K562 (cell line): Measurements from ENCODE around the gene IL10. TPM values are rescaled to one million over a fixed set of nuclear protein-coding genes. Genes with fewer than 3 reads are reported as not detected.
A peak's percentile ranks its signal among the peaks of the same experiment; 100 is the strongest.

Source experiments
- C11orf30 ChIP-seq: fragments of 450-650 bp; IDR thresholded peaks from 2 replicates; pipeline ENCODE4 v1.6.1; 2016; ENCODE audit warnings: low read depth, mild to moderate bottlenecking
- CBFA2T2 ChIP-seq: fragments of 450-650 bp; conservative IDR thresholded peaks from 2 replicates; pipeline ENCODE4 v1.6.1; 2017; ENCODE audit warnings: mild to moderate bottlenecking
- EP300 ChIP-seq: IDR thresholded peaks from 2 replicates; pipeline ENCODE4 v1.6.1; 2012; ENCODE audit warnings: low read length, improper control_type of control experiment
- GATAD2A ChIP-seq: fragments of 450-650 bp; IDR thresholded peaks from 2 replicates; pipeline ENCODE4 v1.6.1; 2017
- HDAC3 ChIP-seq: fragments of 450-650 bp; IDR thresholded peaks from 2 replicates; pipeline ENCODE4 v1.6.1; 2018; ENCODE audit warnings: borderline replicate concordance, mild to moderate bottlenecking, moderate library complexity; ENCODE audit not compliant: partially characterized antibody
- KDM2B ChIP-seq: fragments of 250-450 bp; sonication (Bioruptor Pico); IDR thresholded peaks from 2 replicates; pipeline ENCODE4 v1.8.0; 2021; ENCODE audit warnings: mild to moderate bottlenecking, moderate library complexity
- KHSRP ChIP-seq: fragments of 450-650 bp; IDR thresholded peaks from 2 replicates; pipeline ENCODE4 v1.6.1; 2017
- MAFF ChIP-seq: IDR thresholded peaks from 2 replicates; pipeline ENCODE4 v1.6.1; 2012; ENCODE audit warnings: low read length, improper control_type of control experiment
- NFATC3 ChIP-seq: fragments of 450-650 bp; IDR thresholded peaks from 2 replicates; pipeline ENCODE4 v1.6.1; 2017; ENCODE audit warnings: mild to moderate bottlenecking
- NR1H2 ChIP-seq: sonication (generic); formaldehyde crosslinking; IDR thresholded peaks from 2 replicates; pipeline ENCODE4 v1.4.0; 2020; ENCODE audit warnings: mild to moderate bottlenecking, missing genetic modification reagents
- RCOR1 ChIP-seq, 2 experiments: IDR thresholded peaks; 2 replicates each; pipeline ENCODE4 v1.6.1; 2012; ENCODE audit warnings: low read depth in 2 of 2, low read length in 2 of 2, borderline replicate concordance in 1 of 2, improper control_type of control experiment in 1 of 2
- SP1 ChIP-seq: sonication (generic); formaldehyde crosslinking; IDR thresholded peaks from 2 replicates; pipeline ENCODE4 v1.8.1; 2022; ENCODE audit warnings: mild to moderate bottlenecking, missing genetic modification reagents
- STAT5A ChIP-seq: IDR thresholded peaks from 2 replicates; pipeline ENCODE4 v1.6.1; 2012; ENCODE audit warnings: low read length, inconsistent platforms, borderline replicate concordance
- STAT6 ChIP-seq: sonication (generic); formaldehyde crosslinking; IDR thresholded peaks from 2 replicates; pipeline ENCODE4 v1.8.1; 2023; ENCODE audit warnings: mild to moderate bottlenecking, missing genetic modification reagents
- TBP ChIP-seq: optimal IDR thresholded peaks from 2 replicates; pipeline ENCODE3; 2011; ENCODE audit warnings: low read depth, low read length, improper control_type of control experiment
- TCF7L2 ChIP-seq: fragments of 150-350 bp; IDR thresholded peaks from 2 replicates; pipeline ENCODE4 v1.6.1; 2016; ENCODE audit warnings: low read depth, mild to moderate bottlenecking, low read length, moderate library complexity
- ZKSCAN3 ChIP-seq: fragments of 250-450 bp; sonication (Bioruptor Pico); IDR thresholded peaks from 2 replicates; pipeline ENCODE4 v1.4.0; 2020
- ZNF212 ChIP-seq: fragments of 450-650 bp; formaldehyde crosslinking; IDR thresholded peaks from 2 replicates; pipeline ENCODE4 v1.4.0; 2020; ENCODE audit warnings: mild to moderate bottlenecking
- ZNF224 ChIP-seq: sonication (generic); formaldehyde crosslinking; IDR thresholded peaks from 2 replicates; pipeline ENCODE4 v1.8.0; 2022; ENCODE audit warnings: mild to moderate bottlenecking, missing genetic modification reagents
- ZNF436 ChIP-seq: fragments of 250-450, 450-650 bp; sonication (Bioruptor Pico); formaldehyde crosslinking; IDR thresholded peaks from 2 replicates; pipeline ENCODE4 v1.7.0; 2020; ENCODE audit warnings: mild to moderate bottlenecking
- ZNF445 ChIP-seq: fragments of 250-450 bp; sonication (Bioruptor Pico); IDR thresholded peaks from 2 replicates; pipeline ENCODE4 v1.4.0; 2020; ENCODE audit warnings: low read depth, mild to moderate bottlenecking, moderate library complexity
- ZNF696 ChIP-seq: fragments of 250-450 bp; sonication (Bioruptor Pico); conservative IDR thresholded peaks from 2 replicates; pipeline ENCODE4 v1.4.0; 2020; ENCODE audit warnings: mild to moderate bottlenecking, moderate library complexity
- polyA plus RNA-seq, 8 experiments: library from polyadenylated mRNA; depleted of rRNA in 4 of 8; stranded (reverse) in 5 of 8; unstranded in 3 of 8; fragments of >200 nt; fragmentation: Nextera tagmentation in 2 of 8; fragmentation: Illumina TruSeq in 1 of 8; extraction: Ambion mirVana in 2 of 8; extraction: Trizol in 1 of 8; gene quantifications; 2 replicates each; pipeline versions ENCODE4 v1.2.1 to v1.2.3, GENCODE V29; 2011 to 2014; ENCODE audit warnings: inconsistent platforms in 1 of 8, missing spikeins in 1 of 8
- total RNA-seq, 7 experiments: library from RNA; depleted of rRNA in 6 of 7; stranded (reverse); fragments of >200 nt in 6 of 7; fragmentation: Illumina TruSeq in 2 of 7; extraction: Trizol in 2 of 7; gene quantifications; 2 replicates each; pipeline versions ENCODE4 v1.2.1 to v1.2.3, GENCODE V29; 2011 to 2021; ENCODE audit warnings: low replicate concordance in 1 of 7
- TF ChIP-seq, protein P1 (sequence below): fragments of 250-450 bp; sonication (Bioruptor Pico); IDR thresholded peaks from 2 replicates; pipeline ENCODE4 v1.4.0; 2020

Gene IL10
- total and polyA plus RNA-seq, 9 of the 15 experiments (the other 6 are each of a cell fraction or from before 2014, with no cell fraction given), result 0.29 TPM; not detected in 8

- TF ChIP-seq ZNF445 (CRISPR knock-in tag) (peak; percentile 56; the same call in 1 of the 2 replicates), STAT5A (peak; percentile 93), MAFF (no peak; the same call in 1 of the 2 replicates), CBFA2T2 (peak; percentile 96), GATAD2A (no peak), ZNF436 (CRISPR knock-in tag) (no peak), ZNF212 (no peak; the same call in 1 of the 2 replicates), ZKSCAN3 (CRISPR knock-in tag) (no peak), KDM2B (no peak), ZNF696 (CRISPR knock-in tag) (no peak), NR1H2 (CRISPR knock-in tag) (no peak), STAT6 (CRISPR knock-in tag) (no peak), SP1 (CRISPR knock-in tag) (0 out of 2 replicates have a peak, but pooled peaks have one; percentile 22), ZNF224 (CRISPR knock-in tag) (0 out of 2 replicates have a peak, but pooled peaks have one; percentile 27), TCF7L2 (no peak), KHSRP (peak; percentile 59; the same call in 1 of the 2 replicates), C11orf30 (peak; percentile 67; the same call in 1 of the 2 replicates), NFATC3 (no peak), RCOR1 (IDR thresholded peaks at IDR 0.05; ENCODE audit: borderline replicate concordance in 1 of 2, low read depth in 2 of 2, low read length in 2 of 2) (peak; percentile 94 to 99), TBP (no peak), EP300 (peak; percentile 92), HDAC3 (peak; percentile 89)
- TF ChIP-seq, protein P1, sequence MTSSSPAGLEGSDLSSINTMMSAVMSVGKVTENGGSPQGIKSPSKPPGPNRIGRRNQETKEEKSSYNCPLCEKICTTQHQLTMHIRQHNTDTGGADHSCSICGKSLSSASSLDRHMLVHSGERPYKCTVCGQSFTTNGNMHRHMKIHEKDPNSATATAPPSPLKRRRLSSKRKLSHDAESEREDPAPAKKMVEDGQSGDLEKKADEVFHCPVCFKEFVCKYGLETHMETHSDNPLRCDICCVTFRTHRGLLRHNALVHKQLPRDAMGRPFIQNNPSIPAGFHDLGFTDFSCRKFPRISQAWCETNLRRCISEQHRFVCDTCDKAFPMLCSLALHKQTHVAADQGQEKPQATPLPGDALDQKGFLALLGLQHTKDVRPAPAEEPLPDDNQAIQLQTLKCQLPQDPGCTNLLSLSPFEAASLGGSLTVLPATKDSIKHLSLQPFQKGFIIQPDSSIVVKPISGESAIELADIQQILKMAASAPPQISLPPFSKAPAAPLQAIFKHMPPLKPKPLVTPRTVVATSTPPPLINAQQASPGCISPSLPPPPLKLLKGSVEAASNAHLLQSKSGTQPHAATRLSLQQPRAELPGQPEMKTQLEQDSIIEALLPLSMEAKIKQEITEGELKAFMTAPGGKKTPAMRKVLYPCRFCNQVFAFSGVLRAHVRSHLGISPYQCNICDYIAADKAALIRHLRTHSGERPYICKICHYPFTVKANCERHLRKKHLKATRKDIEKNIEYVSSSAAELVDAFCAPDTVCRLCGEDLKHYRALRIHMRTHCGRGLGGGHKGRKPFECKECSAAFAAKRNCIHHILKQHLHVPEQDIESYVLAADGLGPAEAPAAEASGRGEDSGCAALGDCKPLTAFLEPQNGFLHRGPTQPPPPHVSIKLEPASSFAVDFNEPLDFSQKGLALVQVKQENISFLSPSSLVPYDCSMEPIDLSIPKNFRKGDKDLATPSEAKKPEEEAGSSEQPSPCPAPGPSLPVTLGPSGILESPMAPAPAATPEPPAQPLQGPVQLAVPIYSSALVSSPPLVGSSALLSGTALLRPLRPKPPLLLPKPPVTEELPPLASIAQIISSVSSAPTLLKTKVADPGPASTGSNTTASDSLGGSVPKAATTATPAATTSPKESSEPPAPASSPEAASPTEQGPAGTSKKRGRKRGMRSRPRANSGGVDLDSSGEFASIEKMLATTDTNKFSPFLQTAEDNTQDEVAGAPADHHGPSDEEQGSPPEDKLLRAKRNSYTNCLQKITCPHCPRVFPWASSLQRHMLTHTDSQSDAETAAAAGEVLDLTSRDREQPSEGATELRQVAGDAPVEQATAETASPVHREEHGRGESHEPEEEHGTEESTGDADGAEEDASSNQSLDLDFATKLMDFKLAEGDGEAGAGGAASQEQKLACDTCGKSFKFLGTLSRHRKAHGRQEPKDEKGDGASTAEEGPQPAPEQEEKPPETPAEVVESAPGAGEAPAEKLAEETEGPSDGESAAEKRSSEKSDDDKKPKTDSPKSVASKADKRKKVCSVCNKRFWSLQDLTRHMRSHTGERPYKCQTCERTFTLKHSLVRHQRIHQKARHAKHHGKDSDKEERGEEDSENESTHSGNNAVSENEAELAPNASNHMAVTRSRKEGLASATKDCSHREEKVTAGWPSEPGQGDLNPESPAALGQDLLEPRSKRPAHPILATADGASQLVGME, result peak; percentile 51; the same call in 1 of the 2 replicates
Measured at GRCh38 chr1:206735553-206736031, 36.7 kb downstream of the IL10 start (continued).
